HepG2 (cell line): ENCODE data around the gene THRA. TPM values are rescaled to one million over a fixed set of nuclear protein-coding genes. Genes with fewer than 3 reads are reported as not detected.

Source experiments
- BCLAF1 ChIP-seq: fragments of 450-650 bp; IDR thresholded peaks from 2 replicates; pipeline ENCODE4 v1.6.1; 2017; ENCODE audit warnings: mild to moderate bottlenecking
- KLF13 ChIP-seq: sonication (generic); formaldehyde crosslinking; IDR thresholded peaks from 2 replicates; pipeline ENCODE4 v1.4.0; 2020; ENCODE audit warnings: mild to moderate bottlenecking, missing genetic modification reagents
- MLLT10 ChIP-seq: sonication (generic); formaldehyde crosslinking; IDR thresholded peaks from 2 replicates; pipeline ENCODE4 v1.4.0; 2020; ENCODE audit warnings: missing genetic modification reagents
- MXD1 ChIP-seq: sonication (generic); formaldehyde crosslinking; IDR thresholded peaks from 2 replicates; pipeline ENCODE4 v1.4.0; 2020; ENCODE audit warnings: mild to moderate bottlenecking, missing genetic modification reagents
- MXI1 ChIP-seq: IDR thresholded peaks from 3 replicates; pipeline ENCODE4 v1.6.1; 2012; ENCODE audit warnings: low read depth, low read length, inconsistent platforms, borderline replicate concordance
- RAD21 ChIP-seq: fragments of 450-650 bp; formaldehyde crosslinking; IDR thresholded peaks from 2 replicates; pipeline ENCODE4 v1.5.0; 2020; ENCODE audit warnings: mild to moderate bottlenecking
- STAT5B ChIP-seq: sonication (generic); formaldehyde crosslinking; IDR thresholded peaks from 2 replicates; pipeline ENCODE4 v1.4.0; 2020; ENCODE audit warnings: missing genetic modification reagents
- TBL1XR1 ChIP-seq: fragments of 150-350 bp; IDR thresholded peaks from 2 replicates; pipeline ENCODE4 v1.6.1; 2014; ENCODE audit warnings: borderline replicate concordance, low read length; ENCODE audit not compliant: partially characterized antibody
- TCF12 ChIP-seq, 2 experiments: fragments of 450-650 bp in 1 of 2; sonication (generic) in 1 of 2; formaldehyde crosslinking in 1 of 2; IDR thresholded peaks; 2 replicates each; pipeline versions ENCODE4 v1.6.1 to v1.8.0; 2017 to 2022; ENCODE audit warnings: antibody characterized with exemption in 1 of 2, mild to moderate bottlenecking in 1 of 2, missing genetic modification reagents in 1 of 2, moderate library complexity in 1 of 2
- TCF7 ChIP-seq: sonication (generic); IDR thresholded peaks from 2 replicates; pipeline ENCODE4 v1.6.1; 2016; ENCODE audit warnings: antibody characterized with exemption, low read depth
- ZFP82 ChIP-seq: sonication (generic); formaldehyde crosslinking; IDR thresholded peaks from 2 replicates; pipeline ENCODE4 v1.5.1; 2020; ENCODE audit warnings: mild to moderate bottlenecking, missing genetic modification reagents, borderline replicate concordance
- ZNF12 ChIP-seq: sonication (generic); formaldehyde crosslinking; IDR thresholded peaks from 2 replicates; pipeline ENCODE4 v1.5.0; 2020; ENCODE audit warnings: missing genetic modification reagents
- ZNF3 ChIP-seq: IDR thresholded peaks from 2 replicates; pipeline ENCODE4 v1.7.0; 2017; ENCODE audit warnings: inconsistent platforms
- ZNF432 ChIP-seq: sonication (generic); formaldehyde crosslinking; IDR thresholded peaks from 2 replicates; pipeline ENCODE4 v1.5.0; 2020; ENCODE audit warnings: missing genetic modification reagents, mild to moderate bottlenecking, borderline replicate concordance
- ZNF557 ChIP-seq: sonication (generic); formaldehyde crosslinking; IDR thresholded peaks from 2 replicates; pipeline ENCODE4 v1.4.0; 2020; ENCODE audit warnings: missing genetic modification reagents
- ZNF672 ChIP-seq: sonication (generic); formaldehyde crosslinking; IDR thresholded peaks from 2 replicates; pipeline ENCODE4 v1.8.1; 2022; ENCODE audit warnings: missing genetic modification reagents
- ZNF878 ChIP-seq: sonication (generic); formaldehyde crosslinking; IDR thresholded peaks from 2 replicates; pipeline ENCODE4 v1.8.1; 2023; ENCODE audit warnings: mild to moderate bottlenecking, missing genetic modification reagents, moderate library complexity
- ZSCAN25 ChIP-seq: sonication (generic); formaldehyde crosslinking; IDR thresholded peaks from 2 replicates; pipeline ENCODE4 v1.8.0; 2022; ENCODE audit warnings: mild to moderate bottlenecking, missing genetic modification reagents
- polyA plus RNA-seq, 8 experiments: library from polyadenylated mRNA; depleted of rRNA in 3 of 8; stranded (reverse) in 7 of 8; unstranded in 1 of 8; fragments of >200 nt; fragmentation: Illumina TruSeq in 4 of 8; extraction: Trizol in 4 of 8; gene quantifications; 2 replicates each; pipeline versions ENCODE4 v1.2.1 to v1.2.3, GENCODE V29; 2011 to 2016; ENCODE audit warnings: low read depth in 4 of 8, missing spikeins in 1 of 8, mixed read lengths in 1 of 8; ENCODE audit not compliant: insufficient read depth in 1 of 8
- total RNA-seq, 5 experiments: library from RNA; depleted of rRNA; stranded (reverse); fragments of >200 nt; fragmentation: Illumina TruSeq; extraction: Trizol; gene quantifications; 2 replicates each; pipeline ENCODE4 v1.2.3, GENCODE V29; 2016; ENCODE audit warnings: low read depth in 1 of 5
- TF ChIP-seq, protein P1 (sequence below): IDR thresholded peaks from 2 replicates; pipeline ENCODE4 v1.6.1; 2016; ENCODE audit warnings: missing compliant biosample characterization, missing genetic modification reagents, borderline replicate concordance
- TF ChIP-seq, protein P2 (sequence below): IDR thresholded peaks from 2 replicates; pipeline ENCODE4 v1.6.1; 2016; ENCODE audit warnings: mild to moderate bottlenecking, missing biosample characterization, missing genetic modification reagents
- TF ChIP-seq, protein P3 (sequence below): sonication (generic); formaldehyde crosslinking; conservative IDR thresholded peaks from 2 replicates; pipeline ENCODE4 v1.4.0; 2020; ENCODE audit warnings: mild to moderate bottlenecking, missing genetic modification reagents, moderate library complexity

Gene THRA
- total and polyA plus RNA-seq, 2 of the 13 experiments (the other 11 are each of a cell fraction or from before 2014, with no cell fraction given), result 8.0 to 9.9 TPM

DNA sequence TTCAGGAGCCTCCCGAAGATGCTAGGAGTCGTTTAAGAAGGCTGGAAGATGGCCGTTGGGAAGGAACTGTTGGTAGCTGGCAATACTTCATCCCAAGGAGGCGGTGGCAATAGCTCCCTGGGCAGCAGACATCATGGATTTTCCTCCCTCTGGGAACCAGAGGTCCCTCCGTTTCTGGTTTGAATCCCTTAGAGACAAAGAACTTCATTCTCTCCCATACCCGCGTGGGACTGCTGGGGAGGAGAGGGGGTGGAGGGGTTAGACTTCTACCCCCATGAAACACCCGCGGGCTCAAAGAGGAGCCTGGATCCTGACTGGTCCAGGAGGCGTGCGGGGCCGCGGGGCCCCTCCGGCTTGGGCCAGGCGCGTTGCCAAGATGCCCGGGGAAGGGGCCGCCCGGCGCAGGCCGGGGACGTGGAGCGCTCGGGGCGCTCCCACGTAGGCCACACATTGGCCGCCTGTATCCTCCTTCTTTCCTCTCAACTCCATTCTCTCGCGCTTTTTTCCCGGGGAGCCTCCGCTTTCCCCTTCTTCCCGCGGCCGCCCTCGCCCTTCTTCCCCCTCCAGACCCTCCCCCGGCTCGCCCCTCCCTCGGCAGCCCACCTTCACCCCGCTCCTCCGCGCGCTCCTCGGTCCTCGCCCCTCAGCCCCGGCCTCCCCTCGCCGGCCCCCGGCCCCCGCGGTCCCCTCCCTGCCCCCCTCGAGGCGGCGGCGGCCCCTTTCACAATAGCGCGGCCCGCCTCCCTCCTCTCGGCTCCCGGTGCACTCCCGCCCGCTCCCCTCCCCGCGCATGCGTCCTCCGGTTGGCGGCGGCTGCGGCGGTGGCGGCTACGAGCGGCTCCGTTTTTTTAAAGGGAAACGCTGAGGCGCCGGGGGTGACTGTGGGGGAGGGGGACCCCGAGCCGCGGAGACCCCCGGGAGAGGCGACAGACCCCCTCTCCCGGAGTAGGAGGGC is 58.7 kb downstream of the THRA start, which contains the start of gene MSL1 (continued):
- TF ChIP-seq MXD1 (CRISPR knock-in tag) (no peak; the same call in 1 of the 2 replicates), BCLAF1 (no peak), ZNF3 (CRISPR knock-in tag) (no peak), ZNF672 (CRISPR knock-in tag) (no peak), TCF7 (no peak), ZNF432 (no peak), ZFP82 (peak; percentile 66; the same call in 1 of the 2 replicates), MXI1 (peak; percentile 25; the same call in 1 of the 3 replicates), ZSCAN25 (CRISPR knock-in tag) (no peak; the same call in 1 of the 2 replicates), MLLT10 (no peak), TCF12 (IDR thresholded peaks at IDR 0.05) (no peak), TCF12 (CRISPR knock-in tag; IDR thresholded peaks at IDR 0.05) (no peak; the same call in 1 of the 2 replicates), STAT5B (no peak), KLF13 (CRISPR knock-in tag) (0 out of 2 replicates have a peak, but pooled peaks have one; percentile 5), RAD21 (CRISPR knock-in tag) (peak; percentile 49; the same call in 1 of the 2 replicates), ZNF878 (CRISPR knock-in tag) (no peak), ZNF557 (CRISPR knock-in tag) (no peak), ZNF12 (CRISPR knock-in tag) (no peak), TBL1XR1 (no peak)
- TF ChIP-seq, protein P1, sequence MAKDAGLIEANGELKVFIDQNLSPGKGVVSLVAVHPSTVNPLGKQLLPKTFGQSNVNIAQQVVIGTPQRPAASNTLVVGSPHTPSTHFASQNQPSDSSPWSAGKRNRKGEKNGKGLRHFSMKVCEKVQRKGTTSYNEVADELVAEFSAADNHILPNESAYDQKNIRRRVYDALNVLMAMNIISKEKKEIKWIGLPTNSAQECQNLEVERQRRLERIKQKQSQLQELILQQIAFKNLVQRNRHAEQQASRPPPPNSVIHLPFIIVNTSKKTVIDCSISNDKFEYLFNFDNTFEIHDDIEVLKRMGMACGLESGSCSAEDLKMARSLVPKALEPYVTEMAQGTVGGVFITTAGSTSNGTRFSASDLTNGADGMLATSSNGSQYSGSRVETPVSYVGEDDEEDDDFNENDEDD (CRISPR knock-in tag), result peak; percentile 44; the same call in 1 of the 2 replicates
- TF ChIP-seq, protein P2, sequence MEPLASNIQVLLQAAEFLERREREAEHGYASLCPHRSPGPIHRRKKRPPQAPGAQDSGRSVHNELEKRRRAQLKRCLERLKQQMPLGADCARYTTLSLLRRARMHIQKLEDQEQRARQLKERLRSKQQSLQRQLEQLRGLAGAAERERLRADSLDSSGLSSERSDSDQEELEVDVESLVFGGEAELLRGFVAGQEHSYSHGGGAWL (CRISPR knock-in tag), result 0 out of 2 replicates have a peak, but pooled peaks have one; percentile 19
- TF ChIP-seq, protein P3, sequence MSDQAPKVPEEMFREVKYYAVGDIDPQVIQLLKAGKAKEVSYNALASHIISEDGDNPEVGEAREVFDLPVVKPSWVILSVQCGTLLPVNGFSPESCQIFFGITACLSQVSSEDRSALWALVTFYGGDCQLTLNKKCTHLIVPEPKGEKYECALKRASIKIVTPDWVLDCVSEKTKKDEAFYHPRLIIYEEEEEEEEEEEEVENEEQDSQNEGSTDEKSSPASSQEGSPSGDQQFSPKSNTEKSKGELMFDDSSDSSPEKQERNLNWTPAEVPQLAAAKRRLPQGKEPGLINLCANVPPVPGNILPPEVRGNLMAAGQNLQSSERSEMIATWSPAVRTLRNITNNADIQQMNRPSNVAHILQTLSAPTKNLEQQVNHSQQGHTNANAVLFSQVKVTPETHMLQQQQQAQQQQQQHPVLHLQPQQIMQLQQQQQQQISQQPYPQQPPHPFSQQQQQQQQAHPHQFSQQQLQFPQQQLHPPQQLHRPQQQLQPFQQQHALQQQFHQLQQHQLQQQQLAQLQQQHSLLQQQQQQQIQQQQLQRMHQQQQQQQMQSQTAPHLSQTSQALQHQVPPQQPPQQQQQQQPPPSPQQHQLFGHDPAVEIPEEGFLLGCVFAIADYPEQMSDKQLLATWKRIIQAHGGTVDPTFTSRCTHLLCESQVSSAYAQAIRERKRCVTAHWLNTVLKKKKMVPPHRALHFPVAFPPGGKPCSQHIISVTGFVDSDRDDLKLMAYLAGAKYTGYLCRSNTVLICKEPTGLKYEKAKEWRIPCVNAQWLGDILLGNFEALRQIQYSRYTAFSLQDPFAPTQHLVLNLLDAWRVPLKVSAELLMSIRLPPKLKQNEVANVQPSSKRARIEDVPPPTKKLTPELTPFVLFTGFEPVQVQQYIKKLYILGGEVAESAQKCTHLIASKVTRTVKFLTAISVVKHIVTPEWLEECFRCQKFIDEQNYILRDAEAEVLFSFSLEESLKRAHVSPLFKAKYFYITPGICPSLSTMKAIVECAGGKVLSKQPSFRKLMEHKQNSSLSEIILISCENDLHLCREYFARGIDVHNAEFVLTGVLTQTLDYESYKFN, result peak; percentile 52
